Limb (tissue), 2 donors: ENCODE measurements around the gene N4BP2L1.
A peak's percentile ranks its signal among the peaks of the same experiment; 100 is the strongest.

Experiments used
- DNase-seq, 2 donors: peaks; one replicate each; pipeline ENCODE4 v3.0.0-alpha.2; 2016; ENCODE audit errors: extremely low spot score in 2 of 2

Gene N4BP2L1

GRCh38 chr13:32427852-32428580, at the start of gene N4BP2L1:
N4BP2L1 (minus strand) TSS chr13:32428130; CDS start chr13:32428082, 48 bp downstream.
- peak; percentile 62 to 77 for DNase-seq

GRCh38 chr13:32476892-32477291, 49.0 kb upstream of the N4BP2L1 start:
- no peak for DNase-seq

- DNase-seq, result no peak
Observed at GRCh38 chr13:32476021-32476731, 48.2 kb upstream of the N4BP2L1 start.

GRCh38 chr13:32474999-32475792, 47.3 kb upstream of the N4BP2L1 start:
- DNase-seq, result no peak

- no peak for DNase-seq
Observed at GRCh38 chr13:32473650-32474049, 45.7 kb upstream of the N4BP2L1 start.

- DNase-seq, result no peak
Observed at GRCh38 chr13:32472194-32472621, 44.3 kb upstream of the N4BP2L1 start.

- peak; percentile 42 to 50 for DNase-seq
Observed at GRCh38 chr13:32471187-32471922, 43.4 kb upstream of the N4BP2L1 start.

- no peak for DNase-seq
Observed at GRCh38 chr13:32468502-32469142, 40.7 kb upstream of the N4BP2L1 start.

GRCh38 chr13:32456591-32456990, 28.7 kb upstream of the N4BP2L1 start:
- DNase-seq, result no peak

- no peak for DNase-seq
Observed at GRCh38 chr13:32455594-32455903, 27.6 kb upstream of the N4BP2L1 start.

GRCh38 chr13:32454886-32455593, 27.1 kb upstream of the N4BP2L1 start:
- no peak for DNase-seq

- DNase-seq, result no peak
Observed at GRCh38 chr13:32453981-32454380, 26.1 kb upstream of the N4BP2L1 start.

- no peak for DNase-seq
Observed at GRCh38 chr13:32448972-32449371, 21.0 kb upstream of the N4BP2L1 start.

GRCh38 chr13:32447894-32448623, 20.1 kb upstream of the N4BP2L1 start:
- no peak for DNase-seq

- DNase-seq, result no peak
Observed at GRCh38 chr13:32446773-32447465, 19.0 kb upstream of the N4BP2L1 start.

GRCh38 chr13:32446220-32446619, 18.3 kb upstream of the N4BP2L1 start:
- DNase-seq, result no peak

- DNase-seq, result no peak
Observed at GRCh38 chr13:32445461-32445860, 17.5 kb upstream of the N4BP2L1 start.

- DNase-seq, result no peak
Observed at GRCh38 chr13:32443111-32443510, 15.2 kb upstream of the N4BP2L1 start.

- no peak for DNase-seq
Observed at GRCh38 chr13:32438871-32439270, 10.9 kb upstream of the N4BP2L1 start.
